GM23338 (cell line): ENCODE measurements around the gene CD83. TPM values are rescaled to one million over a fixed set of nuclear protein-coding genes. Genes with fewer than 3 reads are reported as not detected.

ENCODE experiments used
- ATAC-seq: fragments of 200-7000 bp; cut with Tn5 transposase; 3 replicates; pipeline ENCODE4 v1.9.1; 2020
- DNase-seq: peaks from one replicate; pipeline ENCODE4 v3.0.0-alpha.2; 2015; ENCODE audit warnings: low spot score
- H2AFZ ChIP-seq: fragments of 200-600 bp; sonication (generic); 2 replicates; pipeline ENCODE4 v1.8.0; 2016; ENCODE audit warnings: antibody characterized with exemption, mild to moderate bottlenecking, moderate library complexity
- H3F3A ChIP-seq: fragments of 200-600 bp; sonication (generic); replicated peaks from 2 replicates; pipeline ENCODE4 v1.8.0; 2017; ENCODE audit warnings: antibody characterized with exemption, mixed run types, low read depth
- H3K27ac ChIP-seq: fragments of 200-600 bp; sonication (generic); 2 replicates; pipeline ENCODE4 v1.6.1; 2016; ENCODE audit warnings: low read depth
- H3K27me3 ChIP-seq: fragments of 200-600 bp; sonication (generic); 2 replicates; pipeline ENCODE4 v1.8.0; 2016; ENCODE audit warnings: mild to moderate bottlenecking, mixed run types, moderate library complexity; ENCODE audit not compliant: insufficient read depth
- H3K36me3 ChIP-seq: fragments of 200-600 bp; sonication (generic); 2 replicates; pipeline ENCODE4 v1.8.0; 2016; ENCODE audit warnings: mild to moderate bottlenecking; ENCODE audit not compliant: insufficient read depth
- H3K4me1 ChIP-seq: fragments of 200-600 bp; sonication (generic); 2 replicates; pipeline ENCODE4 v1.8.0; 2016; ENCODE audit warnings: mild to moderate bottlenecking, moderate library complexity; ENCODE audit not compliant: insufficient read depth
- H3K4me2 ChIP-seq: fragments of 200-600 bp; sonication (generic); 2 replicates; pipeline ENCODE4 v1.7.1; 2017; ENCODE audit warnings: mixed run types
- H3K4me3 ChIP-seq: fragments of 200-600 bp; sonication (generic); 2 replicates; pipeline ENCODE4 v1.6.1; 2016; ENCODE audit warnings: mixed run types
- H3K79me2 ChIP-seq: fragments of 200-600 bp; sonication (generic); replicated peaks from 2 replicates; pipeline ENCODE4 v1.8.0; 2017; ENCODE audit warnings: mild to moderate bottlenecking; ENCODE audit not compliant: insufficient read depth
- H3K9me2 ChIP-seq: fragments of 200-600 bp; sonication (generic); 2 replicates; pipeline ENCODE4 v1.8.0; 2017; ENCODE audit not compliant: insufficient read depth
- H4K20me1 ChIP-seq: fragments of 200-600 bp; sonication (generic); replicated peaks from 2 replicates; pipeline ENCODE4 v1.8.0; 2017; ENCODE audit warnings: mild to moderate bottlenecking; ENCODE audit not compliant: insufficient read depth
- H3K27ac Mint-ChIP-seq: 2 replicates; pipeline ENCODE4 v1.8.0; 2020; ENCODE audit warnings: inconsistent platforms, mild to moderate bottlenecking, moderate library complexity, mixed read lengths
- H3K27me3 Mint-ChIP-seq: 3 replicates; pipeline ENCODE4 v1.8.0; 2022; ENCODE audit warnings: low read depth, mild to moderate bottlenecking, moderate library complexity, mixed read lengths, inconsistent platforms; ENCODE audit not compliant: insufficient read depth, poor library complexity
- H3K36me3 Mint-ChIP-seq: 3 replicates; pipeline ENCODE4 v1.8.0; 2021; ENCODE audit warnings: low read depth, mild to moderate bottlenecking, inconsistent platforms, moderate library complexity, mixed read lengths
- H3K4me1 Mint-ChIP-seq: 3 replicates; pipeline ENCODE4 v1.8.0; 2020; ENCODE audit warnings: mild to moderate bottlenecking, inconsistent platforms, mixed read lengths
- H3K4me3 Mint-ChIP-seq: 3 replicates; pipeline ENCODE4 v1.8.0; 2021; ENCODE audit warnings: moderate library complexity, mild to moderate bottlenecking, inconsistent platforms, mixed read lengths
- H3K9me3 Mint-ChIP-seq: 3 replicates; pipeline ENCODE4 v1.8.0; 2020; ENCODE audit warnings: moderate library complexity, mild to moderate bottlenecking, inconsistent platforms, mixed read lengths
- EZH2 ChIP-seq: fragments of 200-600 bp; sonication (generic); IDR thresholded peaks from one replicate; pipeline ENCODE4 v1.8.0; 2017; ENCODE audit warnings: antibody characterized with exemption, mild to moderate bottlenecking, low read depth; ENCODE audit not compliant: unreplicated experiment
- NANOG ChIP-seq: IDR thresholded peaks from 2 replicates; pipeline ENCODE4 v1.6.1; 2016; ENCODE audit warnings: antibody characterized with exemption, borderline replicate concordance
- POLR2AphosphoS5 ChIP-seq: IDR thresholded peaks from 2 replicates; pipeline ENCODE4 v1.6.1; 2016; ENCODE audit warnings: antibody characterized with exemption, low read depth
- ZNF114 ChIP-seq: fragments of 250-450 bp; sonication (Bioruptor Pico); IDR thresholded peaks from 2 replicates; pipeline ENCODE4 v1.5.0; 2020; ENCODE audit warnings: mild to moderate bottlenecking, moderate library complexity
- ZNF331 ChIP-seq: fragments of 250-450 bp; sonication (Bioruptor Pico); IDR thresholded peaks from 2 replicates; pipeline ENCODE4 v1.5.0; 2020; ENCODE audit warnings: low read depth, mild to moderate bottlenecking, moderate library complexity
- polyA plus RNA-seq: library from polyadenylated mRNA; unstranded; fragments of >200 nt; fragmentation: Nextera tagmentation; extraction: Ambion mirVana; gene quantifications from 2 replicates; pipeline ENCODE4 v1.2.1, GENCODE V29; 2016
- total RNA-seq: library from RNA; depleted of rRNA; stranded (reverse); fragments of >200 nt; shearing (Covaris generic); gene quantifications from 2 replicates; pipeline ENCODE4 v1.2.3, GENCODE V29; 2014
- TF ChIP-seq, protein P1 (sequence below): fragments of 250-450 bp; sonication (Bioruptor Pico); IDR thresholded peaks from 2 replicates; pipeline ENCODE4 v1.5.0; 2020; ENCODE audit warnings: mild to moderate bottlenecking, moderate library complexity
- TF ChIP-seq, protein P2 (sequence below): IDR thresholded peaks from 2 replicates; pipeline ENCODE4 v1.6.1; 2016; ENCODE audit warnings: antibody characterized with exemption

The CD83 gene
- total and polyA plus RNA-seq, 2 experiments from 2014 or later: 8.1 to 13.2 TPM

DNA sequence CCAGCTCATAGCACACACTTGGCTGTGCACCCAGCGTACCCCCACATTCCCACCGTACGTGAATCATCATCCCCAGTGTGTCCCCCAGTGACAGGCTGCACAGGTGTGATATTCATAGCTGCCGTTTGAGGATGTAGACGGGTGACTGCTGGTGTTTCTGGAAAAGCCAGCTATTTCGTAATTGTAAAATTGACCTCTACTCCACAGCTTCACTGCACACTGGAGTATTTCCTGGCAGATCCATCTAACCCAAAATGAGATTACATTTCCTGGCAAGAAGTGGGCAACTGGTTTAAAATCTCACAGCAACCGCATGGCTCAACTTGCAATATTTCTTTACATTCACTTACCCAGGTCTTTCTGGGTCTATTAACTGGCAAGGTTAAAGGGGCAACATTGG is 30.3 kb downstream of the CD83 start (continued):
- TF ChIP-seq, protein P1, sequence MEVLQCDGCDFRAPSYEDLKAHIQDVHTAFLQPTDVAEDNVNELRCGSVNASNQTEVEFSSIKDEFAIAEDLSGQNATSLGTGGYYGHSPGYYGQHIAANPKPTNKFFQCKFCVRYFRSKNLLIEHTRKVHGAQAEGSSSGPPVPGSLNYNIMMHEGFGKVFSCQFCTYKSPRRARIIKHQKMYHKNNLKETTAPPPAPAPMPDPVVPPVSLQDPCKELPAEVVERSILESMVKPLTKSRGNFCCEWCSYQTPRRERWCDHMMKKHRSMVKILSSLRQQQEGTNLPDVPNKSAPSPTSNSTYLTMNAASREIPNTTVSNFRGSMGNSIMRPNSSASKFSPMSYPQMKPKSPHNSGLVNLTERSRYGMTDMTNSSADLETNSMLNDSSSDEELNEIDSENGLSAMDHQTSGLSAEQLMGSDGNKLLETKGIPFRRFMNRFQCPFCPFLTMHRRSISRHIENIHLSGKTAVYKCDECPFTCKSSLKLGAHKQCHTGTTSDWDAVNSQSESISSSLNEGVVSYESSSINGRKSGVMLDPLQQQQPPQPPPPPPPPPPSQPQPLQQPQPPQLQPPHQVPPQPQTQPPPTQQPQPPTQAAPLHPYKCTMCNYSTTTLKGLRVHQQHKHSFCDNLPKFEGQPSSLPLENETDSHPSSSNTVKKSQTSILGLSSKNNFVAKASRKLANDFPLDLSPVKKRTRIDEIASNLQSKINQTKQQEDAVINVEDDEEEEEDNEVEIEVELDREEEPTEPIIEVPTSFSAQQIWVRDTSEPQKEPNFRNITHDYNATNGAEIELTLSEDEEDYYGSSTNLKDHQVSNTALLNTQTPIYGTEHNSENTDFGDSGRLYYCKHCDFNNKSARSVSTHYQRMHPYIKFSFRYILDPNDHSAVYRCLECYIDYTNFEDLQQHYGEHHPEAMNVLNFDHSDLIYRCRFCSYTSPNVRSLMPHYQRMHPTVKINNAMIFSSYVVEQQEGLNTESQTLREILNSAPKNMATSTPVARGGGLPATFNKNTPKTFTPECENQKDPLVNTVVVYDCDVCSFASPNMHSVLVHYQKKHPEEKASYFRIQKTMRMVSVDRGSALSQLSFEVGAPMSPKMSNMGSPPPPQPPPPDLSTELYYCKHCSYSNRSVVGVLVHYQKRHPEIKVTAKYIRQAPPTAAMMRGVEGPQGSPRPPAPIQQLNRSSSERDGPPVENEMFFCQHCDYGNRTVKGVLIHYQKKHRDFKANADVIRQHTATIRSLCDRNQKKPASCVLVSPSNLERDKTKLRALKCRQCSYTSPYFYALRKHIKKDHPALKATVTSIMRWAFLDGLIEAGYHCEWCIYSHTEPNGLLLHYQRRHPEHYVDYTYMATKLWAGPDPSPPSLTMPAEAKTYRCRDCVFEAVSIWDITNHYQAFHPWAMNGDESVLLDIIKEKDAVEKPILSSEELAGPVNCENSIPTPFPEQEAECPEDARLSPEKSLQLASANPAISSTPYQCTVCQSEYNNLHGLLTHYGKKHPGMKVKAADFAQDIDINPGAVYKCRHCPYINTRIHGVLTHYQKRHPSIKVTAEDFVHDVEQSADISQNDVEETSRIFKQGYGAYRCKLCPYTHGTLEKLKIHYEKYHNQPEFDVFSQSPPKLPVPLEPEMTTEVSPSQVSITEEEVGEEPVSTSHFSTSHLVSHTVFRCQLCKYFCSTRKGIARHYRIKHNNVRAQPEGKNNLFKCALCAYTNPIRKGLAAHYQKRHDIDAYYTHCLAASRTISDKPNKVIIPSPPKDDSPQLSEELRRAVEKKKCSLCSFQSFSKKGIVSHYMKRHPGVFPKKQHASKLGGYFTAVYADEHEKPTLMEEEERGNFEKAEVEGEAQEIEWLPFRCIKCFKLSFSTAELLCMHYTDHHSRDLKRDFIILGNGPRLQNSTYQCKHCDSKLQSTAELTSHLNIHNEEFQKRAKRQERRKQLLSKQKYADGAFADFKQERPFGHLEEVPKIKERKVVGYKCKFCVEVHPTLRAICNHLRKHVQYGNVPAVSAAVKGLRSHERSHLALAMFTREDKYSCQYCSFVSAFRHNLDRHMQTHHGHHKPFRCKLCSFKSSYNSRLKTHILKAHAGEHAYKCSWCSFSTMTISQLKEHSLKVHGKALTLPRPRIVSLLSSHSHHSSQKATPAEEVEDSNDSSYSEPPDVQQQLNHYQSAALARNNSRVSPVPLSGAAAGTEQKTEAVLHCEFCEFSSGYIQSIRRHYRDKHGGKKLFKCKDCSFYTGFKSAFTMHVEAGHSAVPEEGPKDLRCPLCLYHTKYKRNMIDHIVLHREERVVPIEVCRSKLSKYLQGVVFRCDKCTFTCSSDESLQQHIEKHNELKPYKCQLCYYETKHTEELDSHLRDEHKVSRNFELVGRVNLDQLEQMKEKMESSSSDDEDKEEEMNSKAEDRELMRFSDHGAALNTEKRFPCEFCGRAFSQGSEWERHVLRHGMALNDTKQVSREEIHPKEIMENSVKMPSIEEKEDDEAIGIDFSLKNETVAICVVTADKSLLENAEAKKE: no peak
- TF ChIP-seq ZNF331 (CRISPR knock-in tag) (no peak), EZH2 (no peak)

DNA sequence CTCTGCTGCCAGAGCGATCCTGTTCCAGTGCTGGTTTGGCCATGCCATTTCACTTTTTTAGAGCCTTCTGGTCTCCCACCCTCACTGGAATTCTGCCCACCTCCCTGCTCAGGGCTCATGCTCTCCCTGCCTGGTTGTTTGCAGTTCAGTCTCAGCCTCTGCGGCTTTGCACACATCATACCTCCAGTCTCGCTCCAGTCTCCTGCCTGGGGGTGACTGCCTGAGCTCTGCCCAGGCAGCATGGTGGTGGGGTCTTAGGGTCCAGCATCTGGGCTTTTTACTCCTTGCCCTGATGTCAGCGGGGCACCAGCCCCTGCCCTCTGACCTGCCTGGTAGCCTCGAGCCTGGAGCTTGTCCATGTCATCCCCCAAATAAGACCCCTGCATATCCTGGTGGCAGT is 30.9 kb downstream of the CD83 start:
- no peaks in the 10 kb centered on the region; the same call in 1 of the 2 replicates for H3K4me1 ChIP-seq
- H3K4me3 ChIP-seq: no peak overlapping the region
- ATAC-seq (no peak), DNase-seq (no peak)
- Mint-ChIP-seq H3K9me3 (no peaks in the 10 kb centered on the region; the same call in 2 of the 3 replicates), H3K27me3 (peaks cover 8% of the 10 kb centered on the region), H3K4me3 (no peak overlapping the region), H3K4me1 (peaks cover 6% of the 10 kb centered on the region), H3K36me3 (no peaks in the 10 kb centered on the region; the same call in 2 of the 3 replicates), H3K27ac (no peak overlapping the region)
- no peaks in the 10 kb centered on the region for H3K9me2 ChIP-seq
- no peaks in the 10 kb centered on the region for H3K27me3 ChIP-seq
- no peaks in the 10 kb centered on the region for H3F3A ChIP-seq
- no peak overlapping the region for H3K4me2 ChIP-seq
- H3K79me2 ChIP-seq: no peaks in the 10 kb centered on the region
- H3K27ac ChIP-seq: no peak overlapping the region
- no peaks in the 10 kb centered on the region for H4K20me1 ChIP-seq
- no peak overlapping the region for H2AFZ ChIP-seq
- H3K36me3 ChIP-seq: no peaks in the 10 kb centered on the region
- TF ChIP-seq, protein P2, sequence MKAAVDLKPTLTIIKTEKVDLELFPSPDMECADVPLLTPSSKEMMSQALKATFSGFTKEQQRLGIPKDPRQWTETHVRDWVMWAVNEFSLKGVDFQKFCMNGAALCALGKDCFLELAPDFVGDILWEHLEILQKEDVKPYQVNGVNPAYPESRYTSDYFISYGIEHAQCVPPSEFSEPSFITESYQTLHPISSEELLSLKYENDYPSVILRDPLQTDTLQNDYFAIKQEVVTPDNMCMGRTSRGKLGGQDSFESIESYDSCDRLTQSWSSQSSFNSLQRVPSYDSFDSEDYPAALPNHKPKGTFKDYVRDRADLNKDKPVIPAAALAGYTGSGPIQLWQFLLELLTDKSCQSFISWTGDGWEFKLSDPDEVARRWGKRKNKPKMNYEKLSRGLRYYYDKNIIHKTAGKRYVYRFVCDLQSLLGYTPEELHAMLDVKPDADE: no peak
- no peak for TF ChIP-seq POLR2AphosphoS5
- TF ChIP-seq, protein P1: no peak
- TF ChIP-seq ZNF114 (CRISPR knock-in tag): no peak
- TF ChIP-seq NANOG: no peak
